ENCODE data around the gene PTPN20.

Gene PTPN20

GRCh38 chr10:47023237-47024045, 112.2 kb downstream of the PTPN20 start:
- Histone ChIP-seq H3K27me3 (ENCODE audit: insufficient read depth, low read length) (no peaks in the 10 kb centered on the region), H3K9me3 (ENCODE audit: insufficient read depth, low read depth, low read length) (no peaks in the 10 kb centered on the region), H3K9ac (ENCODE audit: low read depth, low read length) (no peak overlapping the region), H3K4me3 (ENCODE audit: low read length) (no peak overlapping the region), H3K4me1 (ENCODE audit: insufficient read depth, low read length) (no peaks in the 10 kb centered on the region), H3K27ac (ENCODE audit: low read depth, low read length) (no peak overlapping the region), H3K36me3 (ENCODE audit: insufficient read depth, low read length) (no peaks in the 10 kb centered on the region)
- 93% methylated on average over 17 of the region's 17 CpGs for WGBS

DNA sequence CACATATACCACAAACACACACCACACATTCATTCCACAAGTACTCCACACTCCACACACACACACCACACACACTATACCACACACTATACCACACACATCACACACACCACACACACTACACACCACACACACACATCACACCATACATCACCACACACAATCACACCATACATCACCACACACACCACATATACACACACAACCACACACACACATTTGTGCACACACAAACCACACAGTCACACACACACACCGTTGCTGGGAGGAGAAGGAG, 112.8 kb downstream of the PTPN20 start:
- H3K4me1 ChIP-seq (ENCODE audit: insufficient read depth, low read length), result no peaks in the 10 kb centered on the region
- 100% methylated on average over 1 of the region's 1 CpG for WGBS
- H3K36me3 ChIP-seq (ENCODE audit: insufficient read depth, low read length), result no peaks in the 10 kb centered on the region
- no peaks in the 10 kb centered on the region for H3K9me3 ChIP-seq (ENCODE audit: insufficient read depth, low read depth, low read length)
- no peak overlapping the region for H3K9ac ChIP-seq (ENCODE audit: low read depth, low read length)
- H3K4me3 ChIP-seq (ENCODE audit: low read length), result no peak overlapping the region
- no peaks in the 10 kb centered on the region for H3K27me3 ChIP-seq (ENCODE audit: insufficient read depth, low read length)
- no peak overlapping the region for H3K27ac ChIP-seq (ENCODE audit: low read depth, low read length)

DNA sequence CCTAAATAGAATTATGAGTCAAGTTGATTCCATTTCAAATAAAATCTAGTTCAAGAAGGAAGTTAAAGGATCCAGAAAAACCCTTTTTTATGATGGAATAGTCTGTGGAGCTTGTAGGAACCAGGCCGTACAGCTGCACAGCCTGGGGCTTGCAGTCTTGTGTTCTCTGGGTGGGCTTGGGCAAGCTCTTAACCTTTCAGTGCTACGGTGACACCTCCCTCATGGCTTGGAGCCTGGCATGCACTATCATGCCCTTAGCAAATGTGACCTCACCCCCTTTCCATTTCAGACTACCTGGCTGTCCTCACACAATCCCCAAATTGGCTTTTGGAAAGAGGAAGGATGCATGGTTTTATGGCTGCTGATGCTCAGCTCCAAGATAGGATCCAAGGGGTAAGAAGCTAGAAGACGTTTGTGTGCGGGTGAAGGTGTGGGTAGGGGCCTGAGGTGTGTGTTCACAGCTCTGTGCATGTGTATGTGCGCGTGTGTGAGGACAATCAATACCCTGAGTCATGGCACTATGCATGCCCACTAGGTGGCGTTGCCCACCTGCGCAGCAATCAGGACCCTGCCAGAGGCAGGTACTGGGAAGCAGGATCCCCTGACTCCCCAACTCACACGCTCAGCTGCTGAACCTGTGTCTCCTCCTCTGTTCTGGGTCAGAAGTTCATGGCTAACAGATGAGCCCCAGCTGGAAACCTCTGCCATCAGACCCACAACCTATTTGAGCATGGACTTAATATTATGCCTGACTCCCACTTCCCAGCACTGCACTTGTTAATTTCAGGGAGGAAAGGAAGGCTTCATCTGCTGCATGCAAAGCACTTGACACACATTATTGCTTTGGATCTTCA, 113.4 kb downstream of the PTPN20 start:
- H3K27me3 ChIP-seq (ENCODE audit: insufficient read depth, low read length), result no peaks in the 10 kb centered on the region
- no peak overlapping the region for H3K27ac ChIP-seq (ENCODE audit: low read depth, low read length)
- no peaks in the 10 kb centered on the region for H3K9me3 ChIP-seq (ENCODE audit: insufficient read depth, low read depth, low read length)
- H3K9ac ChIP-seq (ENCODE audit: low read depth, low read length), result no peak overlapping the region
- no peak overlapping the region for H3K4me3 ChIP-seq (ENCODE audit: low read length)
- WGBS, result 33% methylated on average over 9 of the region's 9 CpGs
- no peaks in the 10 kb centered on the region for H3K36me3 ChIP-seq (ENCODE audit: insufficient read depth, low read length)
- no peaks in the 10 kb centered on the region for H3K4me1 ChIP-seq (ENCODE audit: insufficient read depth, low read length)

DNA sequence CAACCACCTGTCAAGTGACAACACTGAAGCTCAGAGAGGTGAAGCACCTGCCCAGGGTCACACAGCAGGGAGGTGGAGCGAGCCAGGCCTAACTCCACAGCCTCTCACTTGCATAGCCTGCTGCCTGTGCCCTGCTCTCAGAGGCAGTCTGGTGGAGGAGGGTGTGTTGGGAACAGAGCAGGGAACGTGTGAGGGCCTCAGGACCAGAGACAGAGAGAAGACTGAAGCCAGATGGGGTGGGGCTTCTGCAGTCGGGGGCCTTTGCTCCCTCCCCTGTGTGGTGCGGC, 114.0 kb downstream of the PTPN20 start:
- 83% methylated on average over 4 of the region's 4 CpGs for WGBS
- H3K9ac ChIP-seq (ENCODE audit: low read depth, low read length), result no peak overlapping the region

DNA sequence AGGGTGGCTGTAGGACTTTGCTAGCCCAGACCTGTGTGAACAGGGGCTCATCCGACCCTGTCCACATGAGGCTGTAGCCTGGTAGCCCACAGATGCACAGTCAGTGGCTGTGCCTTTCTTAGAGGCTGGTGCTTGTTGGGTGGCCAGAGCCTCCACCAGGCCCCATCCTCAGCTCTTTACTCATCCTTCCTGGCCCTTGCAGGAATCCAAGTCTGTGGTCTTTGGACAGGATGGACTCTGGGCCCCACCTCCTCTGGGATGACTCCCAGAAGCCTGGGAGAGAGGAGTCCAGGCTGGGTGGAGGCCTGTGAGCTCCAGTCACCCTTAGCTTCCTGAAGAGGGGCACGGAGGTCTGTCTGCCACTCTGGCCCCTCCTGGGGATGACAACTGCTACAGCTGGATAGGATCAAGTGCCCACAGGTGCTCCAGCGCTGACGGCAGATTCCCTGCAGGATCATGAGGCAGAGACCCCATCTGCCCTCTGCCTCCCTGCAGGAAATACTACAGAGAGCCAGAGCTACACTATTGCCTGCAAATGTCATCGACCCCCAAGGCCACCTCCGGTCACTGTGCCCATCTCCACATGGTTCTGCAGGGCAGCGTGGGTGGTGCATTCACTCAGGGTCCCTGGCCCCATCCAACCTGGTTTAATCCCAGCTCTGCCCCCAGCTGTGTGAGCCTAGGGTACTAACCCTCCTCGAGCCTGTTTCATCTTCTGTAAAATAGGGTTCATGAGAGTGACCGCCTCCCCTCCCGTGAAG, 114.5 kb downstream of the PTPN20 start:
- no peak overlapping the region for H3K27ac ChIP-seq (ENCODE audit: low read depth, low read length)
- H3K9ac ChIP-seq (ENCODE audit: low read depth, low read length), result no peak overlapping the region
- H3K27me3 ChIP-seq (ENCODE audit: insufficient read depth, low read length), result no peaks in the 10 kb centered on the region
- no peaks in the 10 kb centered on the region for H3K36me3 ChIP-seq (ENCODE audit: insufficient read depth, low read length)
- H3K9me3 ChIP-seq (ENCODE audit: insufficient read depth, low read depth, low read length), result no peaks in the 10 kb centered on the region
- H3K4me1 ChIP-seq (ENCODE audit: insufficient read depth, low read length), result no peaks in the 10 kb centered on the region
- H3K4me3 ChIP-seq (ENCODE audit: low read length), result no peak overlapping the region
- 88% methylated on average over 10 of the region's 10 CpGs for WGBS

More for the DNA sequence above, 114.0 kb downstream of the PTPN20 start:
- no peak overlapping the region for H3K27ac ChIP-seq (ENCODE audit: low read depth, low read length)
- H3K4me1 ChIP-seq (ENCODE audit: insufficient read depth, low read length), result no peaks in the 10 kb centered on the region
- no peaks in the 10 kb centered on the region for H3K36me3 ChIP-seq (ENCODE audit: insufficient read depth, low read length)
- no peak overlapping the region for H3K4me3 ChIP-seq (ENCODE audit: low read length)
- H3K9me3 ChIP-seq (ENCODE audit: insufficient read depth, low read depth, low read length), result no peaks in the 10 kb centered on the region
- H3K27me3 ChIP-seq (ENCODE audit: insufficient read depth, low read length), result no peaks in the 10 kb centered on the region

- H3K4me1 ChIP-seq (ENCODE audit: insufficient read depth, low read length), result no peaks in the 10 kb centered on the region
- no peak overlapping the region for H3K27ac ChIP-seq (ENCODE audit: low read depth, low read length)
- no peaks in the 10 kb centered on the region for H3K9me3 ChIP-seq (ENCODE audit: insufficient read depth, low read depth, low read length)
- H3K9ac ChIP-seq (ENCODE audit: low read depth, low read length), result no peak overlapping the region
- H3K36me3 ChIP-seq (ENCODE audit: insufficient read depth, low read length), result no peaks in the 10 kb centered on the region
- WGBS, result 94% methylated on average over 11 of the region's 11 CpGs
- no peaks in the 10 kb centered on the region for H3K27me3 ChIP-seq (ENCODE audit: insufficient read depth, low read length)
- H3K4me3 ChIP-seq (ENCODE audit: low read length), result no peak overlapping the region
Measured at GRCh38 chr10:47026301-47027107, 115.3 kb downstream of the PTPN20 start.

DNA sequence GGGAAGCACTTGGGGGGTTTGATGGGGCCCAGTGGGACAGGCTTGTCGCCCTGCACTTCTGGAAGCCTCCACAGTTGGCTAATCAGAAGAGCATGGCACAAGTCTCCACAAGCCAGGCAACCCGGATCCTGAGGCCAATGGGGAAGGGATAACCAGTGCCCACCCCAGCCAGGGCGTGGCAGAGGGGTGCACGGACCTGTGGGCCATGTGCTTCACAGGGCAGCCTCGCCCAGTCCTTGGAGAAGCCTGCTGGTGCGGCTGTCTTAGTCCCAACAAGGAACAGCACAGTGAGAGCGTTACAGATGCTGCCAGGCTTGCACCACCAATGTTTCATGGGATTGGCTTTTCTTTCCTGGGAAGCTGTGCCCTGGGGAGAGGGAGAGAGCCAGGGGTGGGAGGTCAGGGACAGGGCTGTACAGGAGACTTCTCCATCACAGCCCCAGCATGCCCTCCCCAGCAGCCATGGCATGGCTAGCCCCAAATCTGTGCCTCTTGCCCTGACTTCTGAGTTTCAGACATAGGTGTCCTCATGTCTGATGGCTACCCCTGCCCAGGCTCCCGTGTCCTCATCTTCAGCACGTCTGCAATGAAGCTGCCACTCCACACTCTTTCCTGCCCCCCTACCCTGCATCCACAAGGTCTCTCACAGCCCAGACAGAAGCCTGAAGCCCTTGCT, 116.0 kb downstream of the PTPN20 start:
- Histone ChIP-seq H3K4me1 (ENCODE audit: insufficient read depth, low read length) (no peaks in the 10 kb centered on the region), H3K4me3 (ENCODE audit: low read length) (no peak overlapping the region), H3K36me3 (ENCODE audit: insufficient read depth, low read length) (no peaks in the 10 kb centered on the region), H3K9ac (ENCODE audit: low read depth, low read length) (no peak overlapping the region), H3K9me3 (ENCODE audit: insufficient read depth, low read depth, low read length) (no peaks in the 10 kb centered on the region), H3K27ac (ENCODE audit: low read depth, low read length) (no peak overlapping the region), H3K27me3 (ENCODE audit: insufficient read depth, low read length) (no peaks in the 10 kb centered on the region)
- 92% methylated on average over 9 of the region's 9 CpGs for WGBS

GRCh38 chr10:47027784-47028260, 116.6 kb downstream of the PTPN20 start:
- H3K9ac ChIP-seq (ENCODE audit: low read depth, low read length), result no peak overlapping the region
- H3K27me3 ChIP-seq (ENCODE audit: insufficient read depth, low read length), result no peaks in the 10 kb centered on the region
- no peaks in the 10 kb centered on the region for H3K36me3 ChIP-seq (ENCODE audit: insufficient read depth, low read length)
- H3K4me1 ChIP-seq (ENCODE audit: insufficient read depth, low read length), result no peaks in the 10 kb centered on the region
- no peak overlapping the region for H3K27ac ChIP-seq (ENCODE audit: low read depth, low read length)
- no peaks in the 10 kb centered on the region for H3K9me3 ChIP-seq (ENCODE audit: insufficient read depth, low read depth, low read length)
- 92% methylated on average over 8 of the region's 8 CpGs for WGBS
- no peak overlapping the region for H3K4me3 ChIP-seq (ENCODE audit: low read length)

GRCh38 chr10:47028466-47028865, 117.2 kb downstream of the PTPN20 start:
- Histone ChIP-seq H3K4me1 (ENCODE audit: insufficient read depth, low read length) (no peaks in the 10 kb centered on the region), H3K27ac (ENCODE audit: low read depth, low read length) (no peak overlapping the region), H3K36me3 (ENCODE audit: insufficient read depth, low read length) (no peaks in the 10 kb centered on the region), H3K27me3 (ENCODE audit: insufficient read depth, low read length) (no peaks in the 10 kb centered on the region), H3K9ac (ENCODE audit: low read depth, low read length) (no peak overlapping the region), H3K4me3 (ENCODE audit: low read length) (no peak overlapping the region), H3K9me3 (ENCODE audit: insufficient read depth, low read depth, low read length) (no peaks in the 10 kb centered on the region)
- 95% methylated on average over 8 of the region's 8 CpGs for WGBS

- Histone ChIP-seq H3K27ac (ENCODE audit: low read depth, low read length) (no peak overlapping the region), H3K27me3 (ENCODE audit: insufficient read depth, low read length) (no peaks in the 10 kb centered on the region), H3K36me3 (ENCODE audit: insufficient read depth, low read length) (no peaks in the 10 kb centered on the region), H3K4me1 (ENCODE audit: insufficient read depth, low read length) (no peaks in the 10 kb centered on the region), H3K9me3 (ENCODE audit: insufficient read depth, low read depth, low read length) (no peaks in the 10 kb centered on the region), H3K9ac (ENCODE audit: low read depth, low read length) (no peak overlapping the region), H3K4me3 (ENCODE audit: low read length) (no peak overlapping the region)
- WGBS, result 87% methylated on average over 13 of the region's 13 CpGs
Measured at GRCh38 chr10:47029181-47030009, 118.2 kb downstream of the PTPN20 start.
